GM12878 (cell line): ENCODE results near the gene PRCD. TPM values are rescaled to one million over a fixed set of nuclear protein-coding genes. Genes with fewer than 3 reads are reported as not detected.

Experiments
- BHLHE40 ChIP-seq, 2 experiments: fragments of 450-650 bp in 1 of 2; IDR thresholded peaks; 2 replicates each; pipeline ENCODE4 v1.6.1; 2011 to 2017; ENCODE audit warnings: low read depth in 2 of 2, borderline replicate concordance in 1 of 2, improper control_type of control experiment in 1 of 2, low read length in 1 of 2, mild to moderate bottlenecking in 1 of 2
- CEBPB ChIP-seq, 2 experiments: fragments of 150-350 bp in 1 of 2; IDR thresholded peaks; 2 replicates each; pipeline ENCODE4 v1.6.1; 2012 to 2014; ENCODE audit warnings: low read depth in 2 of 2, low read length in 2 of 2, borderline replicate concordance in 1 of 2, inconsistent platforms in 1 of 2
- DPF2 ChIP-seq: fragments of 450-650 bp; IDR thresholded peaks from 2 replicates; pipeline ENCODE4 v1.6.1; 2017; ENCODE audit warnings: mild to moderate bottlenecking
- EP300 ChIP-seq, 2 experiments: fragments of 150-350 bp in 1 of 2; IDR thresholded peaks; 2 replicates each; pipeline ENCODE4 v1.6.1; 2011 to 2012; ENCODE audit warnings: low read depth in 2 of 2, low read length in 2 of 2, borderline replicate concordance in 1 of 2, improper control_type of control experiment in 1 of 2, inconsistent platforms in 1 of 2; ENCODE audit not compliant: control insufficient read depth in 1 of 2
- IKZF2 ChIP-seq, 2 experiments: fragments of 450-650 bp; IDR thresholded peaks; 2 replicates each; pipeline ENCODE4 v1.6.1; 2017; ENCODE audit warnings: mild to moderate bottlenecking in 2 of 2, moderate library complexity in 2 of 2
- MTA2 ChIP-seq: fragments of 450-650 bp; IDR thresholded peaks from 2 replicates; pipeline ENCODE4 v1.6.1; 2016; ENCODE audit warnings: low read depth, mild to moderate bottlenecking, moderate library complexity
- NFYB ChIP-seq: IDR thresholded peaks from 2 replicates; pipeline ENCODE4 v1.6.1; 2011; ENCODE audit warnings: low read depth, mild to moderate bottlenecking, low read length, improper control_type of control experiment, moderate library complexity; ENCODE audit not compliant: insufficient read depth
- PAX8 ChIP-seq: fragments of 450-650 bp; IDR thresholded peaks from 2 replicates; pipeline ENCODE4 v1.6.1; 2017; ENCODE audit warnings: mild to moderate bottlenecking, moderate library complexity
- POU2F2 ChIP-seq: IDR thresholded peaks from 3 replicates; pipeline ENCODE4 v1.6.1; 2011; ENCODE audit warnings: low read depth, mild to moderate bottlenecking, low read length, borderline replicate concordance
- RAD51 ChIP-seq: fragments of 450-650 bp; IDR thresholded peaks from 2 replicates; pipeline ENCODE4 v1.6.1; 2016; ENCODE audit warnings: moderate library complexity, mild to moderate bottlenecking, inconsistent platforms
- SMC3 ChIP-seq: IDR thresholded peaks from 2 replicates; pipeline ENCODE4 v1.6.1; 2011; ENCODE audit warnings: low read length, improper control_type of control experiment, borderline replicate concordance
- SPI1 ChIP-seq: IDR thresholded peaks from 2 replicates; pipeline ENCODE4 v1.6.1; 2011; ENCODE audit warnings: low read depth, mild to moderate bottlenecking, low read length, moderate library complexity, borderline replicate concordance; ENCODE audit not compliant: insufficient read depth
- SUPT20H ChIP-seq: IDR thresholded peaks from 2 replicates; pipeline ENCODE4 v1.6.1; 2011; ENCODE audit warnings: low read depth, mild to moderate bottlenecking, low read length, moderate library complexity, borderline replicate concordance; ENCODE audit not compliant: control insufficient read depth
- TBL1XR1 ChIP-seq: IDR thresholded peaks from 2 replicates; pipeline ENCODE4 v1.6.1; 2012; ENCODE audit warnings: low read depth, low read length, improper control_type of control experiment
- TCF3 ChIP-seq: IDR thresholded peaks from 2 replicates; pipeline ENCODE4 v1.6.1; 2012; ENCODE audit warnings: low read depth, mild to moderate bottlenecking, low read length, borderline replicate concordance; ENCODE audit not compliant: insufficient read depth
- polyA plus RNA-seq, 11 experiments: library from polyadenylated mRNA; depleted of rRNA in 4 of 11; unstranded in 6 of 11; stranded (reverse) in 5 of 11; fragments of >200 nt; fragmentation: Nextera tagmentation in 4 of 11; fragmentation: Illumina TruSeq in 1 of 11; extraction: Ambion mirVana in 4 of 11; extraction: Trizol in 1 of 11; gene quantifications; 1 replicate in 1 of 11; 2 replicates in 10 of 11; pipeline versions ENCODE4 v1.2.1 to v1.2.3, GENCODE V29; 2011 to 2016; ENCODE audit warnings: inconsistent platforms in 2 of 11, missing spikeins in 2 of 11, low read depth in 1 of 11
- total RNA-seq, 4 experiments: library from RNA; depleted of rRNA in 3 of 4; stranded (reverse); fragments of >200 nt in 3 of 4; fragmentation: Illumina TruSeq in 1 of 4; extraction: Trizol in 1 of 4; gene quantifications; 2 replicates each; pipeline versions ENCODE4 v1.2.1 to v1.2.3, GENCODE V29; 2013 to 2021
- TF ChIP-seq, protein P1 (sequence below): fragments of 450-650 bp; IDR thresholded peaks from 2 replicates; pipeline ENCODE4 v1.6.1; 2017; ENCODE audit warnings: mild to moderate bottlenecking, low read depth, inconsistent platforms; ENCODE audit not compliant: poor library complexity, severe bottlenecking
- TF ChIP-seq, protein P2 (sequence below): IDR thresholded peaks from 2 replicates; pipeline ENCODE4 v1.6.1; 2012; ENCODE audit warnings: mild to moderate bottlenecking, low read depth, low read length
- TF ChIP-seq, protein P3 (sequence below): IDR thresholded peaks from 2 replicates; pipeline ENCODE4 v1.6.1; 2011; ENCODE audit warnings: low read depth, low read length, improper control_type of control experiment, borderline replicate concordance
- TF ChIP-seq, protein P4 (sequence below): fragments of 450-650 bp; IDR thresholded peaks from 2 replicates; pipeline ENCODE4 v1.6.1; 2017; ENCODE audit warnings: mild to moderate bottlenecking, moderate library complexity

PRCD gene
- total and polyA plus RNA-seq, 10 of the 15 experiments (the other 5 are each of a cell fraction or from before 2014, with no cell fraction given) = 0.18 to 0.95 (median 0.34) TPM; not detected in 4

DNA sequence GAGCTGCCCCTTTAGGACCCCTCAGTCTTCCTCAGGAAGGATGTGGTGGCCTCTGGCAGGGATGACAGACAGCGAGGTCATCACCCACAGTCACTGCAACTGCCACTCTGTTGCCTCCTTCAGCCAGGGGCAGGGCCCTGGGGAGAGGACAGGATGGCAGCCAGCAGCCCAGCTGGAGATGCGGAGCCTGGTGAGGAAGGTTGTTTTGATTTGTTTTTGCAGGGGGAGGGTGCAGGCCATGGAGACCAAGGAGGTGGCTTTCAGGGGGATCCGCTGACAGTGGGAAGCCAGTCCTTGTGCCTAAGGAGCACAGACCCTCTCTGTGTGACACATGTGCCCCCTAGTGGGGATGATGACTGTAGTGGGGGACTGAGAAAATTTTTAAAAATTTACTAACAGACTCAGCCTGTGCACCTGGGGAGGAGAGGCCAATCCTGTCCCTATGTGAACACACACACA, 7.4 kb downstream of the PRCD start (continued):
- TF ChIP-seq, protein P1, sequence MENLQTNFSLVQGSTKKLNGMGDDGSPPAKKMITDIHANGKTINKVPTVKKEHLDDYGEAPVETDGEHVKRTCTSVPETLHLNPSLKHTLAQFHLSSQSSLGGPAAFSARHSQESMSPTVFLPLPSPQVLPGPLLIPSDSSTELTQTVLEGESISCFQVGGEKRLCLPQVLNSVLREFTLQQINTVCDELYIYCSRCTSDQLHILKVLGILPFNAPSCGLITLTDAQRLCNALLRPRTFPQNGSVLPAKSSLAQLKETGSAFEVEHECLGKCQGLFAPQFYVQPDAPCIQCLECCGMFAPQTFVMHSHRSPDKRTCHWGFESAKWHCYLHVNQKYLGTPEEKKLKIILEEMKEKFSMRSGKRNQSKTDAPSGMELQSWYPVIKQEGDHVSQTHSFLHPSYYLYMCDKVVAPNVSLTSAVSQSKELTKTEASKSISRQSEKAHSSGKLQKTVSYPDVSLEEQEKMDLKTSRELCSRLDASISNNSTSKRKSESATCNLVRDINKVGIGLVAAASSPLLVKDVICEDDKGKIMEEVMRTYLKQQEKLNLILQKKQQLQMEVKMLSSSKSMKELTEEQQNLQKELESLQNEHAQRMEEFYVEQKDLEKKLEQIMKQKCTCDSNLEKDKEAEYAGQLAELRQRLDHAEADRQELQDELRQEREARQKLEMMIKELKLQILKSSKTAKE = no peak
- TF ChIP-seq TBL1XR1 (no peak), SUPT20H (no peak), BHLHE40 (IDR thresholded peaks at IDR 0.05; ENCODE audit: borderline replicate concordance in 1 of 2, low read depth in 2 of 2, low read length in 1 of 2) (peak in 1 of 2 experiments; percentile 18; a peak in 1 of 4 replicates), TCF3 (no peak), NFYB (peak; percentile 69; the same call in 1 of the 2 replicates), RAD51 (peak; percentile 43; the same call in 1 of the 2 replicates), MTA2 (no peak), IKZF2 (IDR thresholded peaks at IDR 0.05) (no peak), DPF2 (no peak), POU2F2 (no peak), SPI1 (no peak), CEBPB (IDR thresholded peaks at IDR 0.05; ENCODE audit: borderline replicate concordance in 1 of 2, low read depth in 2 of 2, low read length in 2 of 2) (no peak), PAX8 (no peak), SMC3 (peak; percentile 78), EP300 (IDR thresholded peaks at IDR 0.05; ENCODE audit: borderline replicate concordance in 1 of 2, control insufficient read depth in 1 of 2, low read depth in 2 of 2, low read length in 2 of 2) (no peak)
- TF ChIP-seq, protein P2, sequence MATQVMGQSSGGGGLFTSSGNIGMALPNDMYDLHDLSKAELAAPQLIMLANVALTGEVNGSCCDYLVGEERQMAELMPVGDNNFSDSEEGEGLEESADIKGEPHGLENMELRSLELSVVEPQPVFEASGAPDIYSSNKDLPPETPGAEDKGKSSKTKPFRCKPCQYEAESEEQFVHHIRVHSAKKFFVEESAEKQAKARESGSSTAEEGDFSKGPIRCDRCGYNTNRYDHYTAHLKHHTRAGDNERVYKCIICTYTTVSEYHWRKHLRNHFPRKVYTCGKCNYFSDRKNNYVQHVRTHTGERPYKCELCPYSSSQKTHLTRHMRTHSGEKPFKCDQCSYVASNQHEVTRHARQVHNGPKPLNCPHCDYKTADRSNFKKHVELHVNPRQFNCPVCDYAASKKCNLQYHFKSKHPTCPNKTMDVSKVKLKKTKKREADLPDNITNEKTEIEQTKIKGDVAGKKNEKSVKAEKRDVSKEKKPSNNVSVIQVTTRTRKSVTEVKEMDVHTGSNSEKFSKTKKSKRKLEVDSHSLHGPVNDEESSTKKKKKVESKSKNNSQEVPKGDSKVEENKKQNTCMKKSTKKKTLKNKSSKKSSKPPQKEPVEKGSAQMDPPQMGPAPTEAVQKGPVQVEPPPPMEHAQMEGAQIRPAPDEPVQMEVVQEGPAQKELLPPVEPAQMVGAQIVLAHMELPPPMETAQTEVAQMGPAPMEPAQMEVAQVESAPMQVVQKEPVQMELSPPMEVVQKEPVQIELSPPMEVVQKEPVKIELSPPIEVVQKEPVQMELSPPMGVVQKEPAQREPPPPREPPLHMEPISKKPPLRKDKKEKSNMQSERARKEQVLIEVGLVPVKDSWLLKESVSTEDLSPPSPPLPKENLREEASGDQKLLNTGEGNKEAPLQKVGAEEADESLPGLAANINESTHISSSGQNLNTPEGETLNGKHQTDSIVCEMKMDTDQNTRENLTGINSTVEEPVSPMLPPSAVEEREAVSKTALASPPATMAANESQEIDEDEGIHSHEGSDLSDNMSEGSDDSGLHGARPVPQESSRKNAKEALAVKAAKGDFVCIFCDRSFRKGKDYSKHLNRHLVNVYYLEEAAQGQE = no peak
- TF ChIP-seq, protein P3, sequence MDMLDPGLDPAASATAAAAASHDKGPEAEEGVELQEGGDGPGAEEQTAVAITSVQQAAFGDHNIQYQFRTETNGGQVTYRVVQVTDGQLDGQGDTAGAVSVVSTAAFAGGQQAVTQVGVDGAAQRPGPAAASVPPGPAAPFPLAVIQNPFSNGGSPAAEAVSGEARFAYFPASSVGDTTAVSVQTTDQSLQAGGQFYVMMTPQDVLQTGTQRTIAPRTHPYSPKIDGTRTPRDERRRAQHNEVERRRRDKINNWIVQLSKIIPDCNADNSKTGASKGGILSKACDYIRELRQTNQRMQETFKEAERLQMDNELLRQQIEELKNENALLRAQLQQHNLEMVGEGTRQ = no peak; the same call in 1 of the 2 replicates
- TF ChIP-seq, protein P4, sequence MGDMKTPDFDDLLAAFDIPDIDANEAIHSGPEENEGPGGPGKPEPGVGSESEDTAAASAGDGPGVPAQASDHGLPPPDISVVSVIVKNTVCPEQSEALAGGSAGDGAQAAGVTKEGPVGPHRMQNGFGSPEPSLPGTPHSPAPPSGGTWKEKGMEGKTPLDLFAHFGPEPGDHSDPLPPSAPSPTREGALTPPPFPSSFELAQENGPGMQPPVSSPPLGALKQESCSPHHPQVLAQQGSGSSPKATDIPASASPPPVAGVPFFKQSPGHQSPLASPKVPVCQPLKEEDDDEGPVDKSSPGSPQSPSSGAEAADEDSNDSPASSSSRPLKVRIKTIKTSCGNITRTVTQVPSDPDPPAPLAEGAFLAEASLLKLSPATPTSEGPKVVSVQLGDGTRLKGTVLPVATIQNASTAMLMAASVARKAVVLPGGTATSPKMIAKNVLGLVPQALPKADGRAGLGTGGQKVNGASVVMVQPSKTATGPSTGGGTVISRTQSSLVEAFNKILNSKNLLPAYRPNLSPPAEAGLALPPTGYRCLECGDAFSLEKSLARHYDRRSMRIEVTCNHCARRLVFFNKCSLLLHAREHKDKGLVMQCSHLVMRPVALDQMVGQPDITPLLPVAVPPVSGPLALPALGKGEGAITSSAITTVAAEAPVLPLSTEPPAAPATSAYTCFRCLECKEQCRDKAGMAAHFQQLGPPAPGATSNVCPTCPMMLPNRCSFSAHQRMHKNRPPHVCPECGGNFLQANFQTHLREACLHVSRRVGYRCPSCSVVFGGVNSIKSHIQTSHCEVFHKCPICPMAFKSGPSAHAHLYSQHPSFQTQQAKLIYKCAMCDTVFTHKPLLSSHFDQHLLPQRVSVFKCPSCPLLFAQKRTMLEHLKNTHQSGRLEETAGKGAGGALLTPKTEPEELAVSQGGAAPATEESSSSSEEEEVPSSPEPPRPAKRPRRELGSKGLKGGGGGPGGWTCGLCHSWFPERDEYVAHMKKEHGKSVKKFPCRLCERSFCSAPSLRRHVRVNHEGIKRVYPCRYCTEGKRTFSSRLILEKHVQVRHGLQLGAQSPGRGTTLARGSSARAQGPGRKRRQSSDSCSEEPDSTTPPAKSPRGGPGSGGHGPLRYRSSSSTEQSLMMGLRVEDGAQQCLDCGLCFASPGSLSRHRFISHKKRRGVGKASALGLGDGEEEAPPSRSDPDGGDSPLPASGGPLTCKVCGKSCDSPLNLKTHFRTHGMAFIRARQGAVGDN = no peak
